Uterus (tissue), 4 donors: ENCODE data around the gene PTPN18. TPM values are rescaled to one million over a fixed set of nuclear protein-coding genes. Genes with fewer than 3 reads are reported as not detected.
A peak's percentile ranks its signal among the peaks of the same experiment; 100 is the strongest.

Experiments
- DNase-seq, 2 donors: peaks; one replicate each; pipeline ENCODE4 v3.0.0-alpha.2; 2019 to 2020
- H3K27ac ChIP-seq, 2 donors: fragments of 200-600 bp; sonication (generic); 1 replicate in 1 of 2; 2 replicates in 1 of 2; pipeline ENCODE4 v1.5.1; 2016 to 2018
- H3K27me3 ChIP-seq, 2 donors: fragments of 200-600 bp; sonication (generic); one replicate each; pipeline ENCODE4 v1.5.1; 2018 to 2019; ENCODE audit warnings: control low read depth in 1 of 2
- H3K36me3 ChIP-seq, 2 donors: fragments of 200-600 bp; sonication (generic); one replicate each; pipeline ENCODE4 v1.5.1; 2019; ENCODE audit warnings: control low read depth in 1 of 2
- H3K4me1 ChIP-seq, 2 donors: fragments of 200-600 bp; sonication (generic); one replicate each; pipeline ENCODE4 v1.5.1; 2018 to 2019; ENCODE audit warnings: control low read depth in 1 of 2
- H3K4me3 ChIP-seq, 2 donors: fragments of 200-600 bp; sonication (generic); 1 replicate in 1 of 2; 2 replicates in 1 of 2; pipeline ENCODE4 v1.5.1; 2018 to 2019; ENCODE audit warnings: mild to moderate bottlenecking in 1 of 2
- H3K9me3 ChIP-seq, 2 donors: fragments of 200-600 bp; sonication (generic); one replicate each; pipeline ENCODE4 v1.5.1; 2019; ENCODE audit warnings: control low read depth in 1 of 2
- POLR2A ChIP-seq, 2 donors: fragments of 450-650 bp; IDR thresholded peaks; one replicate each; pipeline ENCODE4 v1.6.1; 2016; ENCODE audit warnings: antibody characterized with exemption in 2 of 2, mild to moderate bottlenecking in 1 of 2, moderate library complexity in 1 of 2
- intact Hi-C: fragments of 100-400 bp; cut with DNase I; formaldehyde crosslinking; loops from one replicate; pipeline ENCODE4 v1.15.1; 2023; ENCODE audit warnings: low total_unique reads
- total RNA-seq, 4 donors: library from RNA; depleted of rRNA in 3 of 4; stranded (reverse); fragments of >200 nt in 3 of 4; gene quantifications; one replicate each; pipeline versions ENCODE4 v1.1.0 to v1.2.4, GENCODE V29; 2014 to 2023
- TF ChIP-seq, protein P1 (sequence below), 4 experiments: fragments of 200-600 bp in 2 of 4; fragments of 450-650 bp in 2 of 4; sonication (generic) in 2 of 4; IDR thresholded peaks; one replicate each; pipeline ENCODE4 v1.5.1; 2016 to 2019; ENCODE audit warnings: antibody characterized with exemption in 4 of 4, mild to moderate bottlenecking in 2 of 4, moderate library complexity in 1 of 4
- donor health status: DM: yes; HTN: yes; CAD: no.

PTPN18 gene
- total RNA-seq, 4 donors from 2014 or later = 29.6 to 65.6 (median 46.3) TPM

DNA sequence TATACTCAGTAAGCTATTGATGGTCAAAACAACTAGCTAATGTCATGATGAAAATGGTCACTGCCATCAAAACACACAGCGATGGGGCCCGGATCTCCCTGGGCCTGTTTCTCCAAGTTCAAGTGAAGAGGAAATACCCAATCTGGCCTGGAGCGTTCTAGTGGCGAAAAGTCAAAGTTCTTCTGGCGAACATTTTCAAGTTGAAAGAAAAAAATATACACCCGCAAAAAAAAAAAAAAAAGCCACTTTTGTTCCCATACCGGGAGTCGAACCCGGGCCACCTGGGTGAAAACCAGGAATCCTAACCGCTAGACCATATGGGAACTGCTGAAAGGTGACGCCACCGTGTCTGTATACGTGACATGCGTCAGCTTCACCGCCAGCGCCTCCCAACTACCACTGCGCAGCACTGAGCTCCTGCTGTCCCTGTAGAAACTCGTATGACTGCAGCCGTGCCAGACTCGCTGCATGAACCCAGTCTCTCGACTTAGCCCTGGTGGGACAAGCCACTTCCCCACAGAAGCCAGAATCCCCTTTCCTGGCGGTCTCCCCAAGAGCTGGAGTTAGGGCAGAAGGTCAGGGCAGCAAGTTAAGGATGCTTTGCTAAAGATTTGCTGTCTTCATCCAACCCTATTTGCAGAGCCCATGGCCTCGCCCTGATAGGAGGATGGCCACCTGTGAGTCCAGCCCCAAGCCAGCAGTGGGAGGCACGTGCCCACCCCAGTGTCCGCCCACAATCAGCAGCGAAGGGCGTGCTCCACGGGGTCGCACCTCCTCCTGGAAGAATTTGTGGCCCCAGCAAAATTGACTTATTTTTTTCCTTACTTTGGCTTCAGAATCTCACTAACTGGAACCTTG lies 18.8 kb upstream of the PTPN18 start:
- Histone ChIP-seq H3K4me3 (no peak overlapping the region), H3K27me3 (no peaks in the 10 kb centered on the region), H3K9me3 (no peaks in the 10 kb centered on the region), H3K4me1 (no peaks in the 10 kb centered on the region), H3K27ac (no peak overlapping the region), H3K36me3 (no peaks in the 10 kb centered on the region)
- DNase-seq = peak; percentile 56 to 67
- intact Hi-C loops = loop anchor here (10.0 kb wide), 1 partner anchor 152 kb away; the partner anchor contains the start of genes MZT2B and SMPD4
- TF ChIP-seq, protein P1, sequence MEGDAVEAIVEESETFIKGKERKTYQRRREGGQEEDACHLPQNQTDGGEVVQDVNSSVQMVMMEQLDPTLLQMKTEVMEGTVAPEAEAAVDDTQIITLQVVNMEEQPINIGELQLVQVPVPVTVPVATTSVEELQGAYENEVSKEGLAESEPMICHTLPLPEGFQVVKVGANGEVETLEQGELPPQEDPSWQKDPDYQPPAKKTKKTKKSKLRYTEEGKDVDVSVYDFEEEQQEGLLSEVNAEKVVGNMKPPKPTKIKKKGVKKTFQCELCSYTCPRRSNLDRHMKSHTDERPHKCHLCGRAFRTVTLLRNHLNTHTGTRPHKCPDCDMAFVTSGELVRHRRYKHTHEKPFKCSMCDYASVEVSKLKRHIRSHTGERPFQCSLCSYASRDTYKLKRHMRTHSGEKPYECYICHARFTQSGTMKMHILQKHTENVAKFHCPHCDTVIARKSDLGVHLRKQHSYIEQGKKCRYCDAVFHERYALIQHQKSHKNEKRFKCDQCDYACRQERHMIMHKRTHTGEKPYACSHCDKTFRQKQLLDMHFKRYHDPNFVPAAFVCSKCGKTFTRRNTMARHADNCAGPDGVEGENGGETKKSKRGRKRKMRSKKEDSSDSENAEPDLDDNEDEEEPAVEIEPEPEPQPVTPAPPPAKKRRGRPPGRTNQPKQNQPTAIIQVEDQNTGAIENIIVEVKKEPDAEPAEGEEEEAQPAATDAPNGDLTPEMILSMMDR (IDR thresholded peaks at IDR 0.05) = no peak
- no peak for TF ChIP-seq POLR2A (IDR thresholded peaks at IDR 0.05)

GRCh38 chr2:130337735-130338325 lies 18.0 kb upstream of the PTPN18 start:
- no peak for DNase-seq
- no peak overlapping the region for H3K4me3 ChIP-seq
- no peak for TF ChIP-seq POLR2A (IDR thresholded peaks at IDR 0.05)
- TF ChIP-seq, protein P1 (IDR thresholded peaks at IDR 0.05) = no peak
- no peaks in the 10 kb centered on the region for H3K4me1 ChIP-seq
- H3K27me3 ChIP-seq = no peaks in the 10 kb centered on the region
- no peaks in the 10 kb centered on the region for H3K36me3 ChIP-seq
- intact Hi-C loops = loop anchor here (10.0 kb wide), 1 partner anchor 153 kb away; the partner anchor contains the start of genes MZT2B and SMPD4
- no peak overlapping the region for H3K27ac ChIP-seq
- no peaks in the 10 kb centered on the region for H3K9me3 ChIP-seq

GRCh38 chr2:130338793-130339345 lies 17.0 kb upstream of the PTPN18 start:
- DNase-seq = no peak
- Histone ChIP-seq H3K36me3 (no peaks in the 10 kb centered on the region), H3K4me3 (no peak overlapping the region), H3K27me3 (no peaks in the 10 kb centered on the region), H3K4me1 (peaks cover 4 to 6% of the 10 kb centered on the region in 2 donors), H3K27ac (no peak overlapping the region), H3K9me3 (no peaks in the 10 kb centered on the region)
- no peak for TF ChIP-seq POLR2A (IDR thresholded peaks at IDR 0.05)
- TF ChIP-seq, protein P1 (IDR thresholded peaks at IDR 0.05) = no peak
- intact Hi-C loops = loop anchor here (10.0 kb wide), 1 partner anchor 154 kb away; the partner anchor contains the start of genes MZT2B and SMPD4

DNA sequence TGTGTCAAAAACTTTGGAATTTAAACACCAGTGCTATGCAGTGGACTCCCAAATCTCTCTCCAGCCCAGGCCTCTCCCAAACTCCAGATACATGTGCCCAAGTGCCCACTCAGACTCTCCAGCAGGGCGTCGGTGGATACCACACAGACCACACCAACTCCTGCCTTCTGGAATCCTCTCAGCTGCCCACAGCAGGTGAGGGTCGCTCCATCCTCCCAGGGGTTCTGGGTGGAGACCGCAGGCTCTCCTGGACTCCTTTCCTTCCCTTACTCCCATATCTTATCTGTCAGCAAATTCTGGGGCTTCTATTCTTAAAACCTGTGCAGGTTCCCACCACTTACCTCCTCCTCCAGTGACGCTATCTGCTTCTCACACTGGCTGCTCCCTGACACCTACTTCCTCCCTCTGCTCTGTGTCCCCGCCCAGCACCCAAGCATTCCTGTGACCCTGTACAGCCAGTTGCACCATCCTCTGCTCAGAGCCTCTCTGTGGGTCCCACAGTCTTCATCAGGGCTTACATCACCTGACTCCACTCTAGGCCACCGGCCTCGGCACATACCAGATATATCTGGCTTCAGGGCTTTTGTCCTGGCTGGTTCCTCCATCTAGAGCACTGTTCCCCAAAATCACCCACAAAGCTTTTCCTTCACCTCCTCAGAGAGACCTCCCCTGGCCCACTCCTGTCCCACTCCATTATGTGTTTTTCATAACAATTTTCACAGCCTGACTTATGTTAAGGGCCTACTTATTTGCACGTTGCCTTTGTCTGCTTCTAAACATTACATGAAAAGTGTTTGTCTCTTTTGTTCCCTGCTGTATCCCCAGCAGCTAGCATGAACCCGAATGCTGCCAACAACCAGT lies 15.7 kb upstream of the PTPN18 start:
- intact Hi-C loops = loop anchor here (10.0 kb wide), 1 partner anchor 155 kb away; the partner anchor contains the start of genes MZT2B and SMPD4

More for the DNA sequence above, 15.7 kb upstream of the PTPN18 start:
- Histone ChIP-seq H3K9me3 (no peaks in the 10 kb centered on the region), H3K4me1 (peaks cover 4 to 8% of the 10 kb centered on the region in 2 donors), H3K36me3 (no peaks in the 10 kb centered on the region), H3K4me3 (no peak overlapping the region), H3K27me3 (no peaks in the 10 kb centered on the region), H3K27ac (no peak overlapping the region)
- no peak for TF ChIP-seq POLR2A (IDR thresholded peaks at IDR 0.05)
- TF ChIP-seq, protein P1 (IDR thresholded peaks at IDR 0.05) = no peak
- DNase-seq = no peak
